ENCODE results near the gene LMX1B. TPM values are rescaled to one million over a fixed set of nuclear protein-coding genes. Genes with fewer than 3 reads are reported as not detected.

The LMX1B gene
- total RNA-seq, 1 experiment from 2014 or later = 11.3 TPM

GRCh38 chr9:126624912-126625311, 11.2 kb downstream of the LMX1B start (continued):
- no peak for TF ChIP-seq JUND (IDR thresholded peaks at IDR 0.05)
- TF ChIP-seq CBX3 (IDR thresholded peaks at IDR 0.05; ENCODE audit: low read depth) = no peak
- no peak for TF ChIP-seq SRF (IDR thresholded peaks at IDR 0.05; ENCODE audit: low read depth)
- TF ChIP-seq EGR1 (IDR thresholded peaks at IDR 0.05; ENCODE audit: low read depth) = no peak
- no peak for TF ChIP-seq POLR2AphosphoS5 (IDR thresholded peaks at IDR 0.05; ENCODE audit: low read depth, low read length)
- TF ChIP-seq SIN3A (IDR thresholded peaks at IDR 0.05; ENCODE audit: low read depth) = no peak

- no peak overlapping the region for H3K4me2 ChIP-seq (ENCODE audit: low read length)
- no peak for DNase-seq (ENCODE audit: low read depth, low spot score)
- BruUV-seq (replicated peaks) = no TSS peak
- intact Hi-C loops (cut with micrococcal nuclease) = no loop called here
- RAD21 ChIA-PET (ENCODE audit: low non-redundant PET in 1 of 2, low total read pairs in 2 of 2, uncharacterized antibody in 2 of 2, unreplicated experiment in 2 of 2) = no interaction called here
- no peaks in the 10 kb centered on the region for H4K20me1 ChIP-seq (ENCODE audit: insufficient read depth)
- H2AFZ ChIP-seq (ENCODE audit: low read depth, low read length, poor library complexity, severe bottlenecking) = no peak overlapping the region
- TF ChIP-seq SIN3A (IDR thresholded peaks at IDR 0.05; ENCODE audit: low read depth) (no peak), EZH2phosphoT487 (IDR thresholded peaks at IDR 0.05; ENCODE audit: borderline replicate concordance) (no peak), ELF1 (IDR thresholded peaks at IDR 0.05; ENCODE audit: borderline replicate concordance, low read depth) (no peak), ATF3 (IDR thresholded peaks at IDR 0.05) (no peak), CBX3 (IDR thresholded peaks at IDR 0.05; ENCODE audit: low read depth) (no peak), FOSL1 (IDR thresholded peaks at IDR 0.05; ENCODE audit: low read depth) (no peak), SP1 (IDR thresholded peaks at IDR 0.05; ENCODE audit: low read depth) (no peak), TCF7L2 (IDR thresholded peaks at IDR 0.05; ENCODE audit: borderline replicate concordance, extremely low read depth, insufficient read depth, insufficient read length) (no peak), JUND (IDR thresholded peaks at IDR 0.05) (no peak), ZFX (IDR thresholded peaks at IDR 0.05) (no peak)
- TF ChIP-seq, protein P1, sequence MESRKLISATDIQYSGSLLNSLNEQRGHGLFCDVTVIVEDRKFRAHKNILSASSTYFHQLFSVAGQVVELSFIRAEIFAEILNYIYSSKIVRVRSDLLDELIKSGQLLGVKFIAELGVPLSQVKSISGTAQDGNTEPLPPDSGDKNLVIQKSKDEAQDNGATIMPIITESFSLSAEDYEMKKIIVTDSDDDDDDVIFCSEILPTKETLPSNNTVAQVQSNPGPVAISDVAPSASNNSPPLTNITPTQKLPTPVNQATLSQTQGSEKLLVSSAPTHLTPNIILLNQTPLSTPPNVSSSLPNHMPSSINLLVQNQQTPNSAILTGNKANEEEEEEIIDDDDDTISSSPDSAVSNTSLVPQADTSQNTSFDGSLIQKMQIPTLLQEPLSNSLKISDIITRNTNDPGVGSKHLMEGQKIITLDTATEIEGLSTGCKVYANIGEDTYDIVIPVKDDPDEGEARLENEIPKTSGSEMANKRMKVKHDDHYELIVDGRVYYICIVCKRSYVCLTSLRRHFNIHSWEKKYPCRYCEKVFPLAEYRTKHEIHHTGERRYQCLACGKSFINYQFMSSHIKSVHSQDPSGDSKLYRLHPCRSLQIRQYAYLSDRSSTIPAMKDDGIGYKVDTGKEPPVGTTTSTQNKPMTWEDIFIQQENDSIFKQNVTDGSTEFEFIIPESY (IDR thresholded peaks at IDR 0.05; ENCODE audit: extremely low read depth, insufficient replicate concordance, low read length) = no peak
- no peak for ATAC-seq
- POLR2A ChIA-PET = no interaction called here
- H3K9me2 ChIP-seq (ENCODE audit: insufficient read depth) = no peaks in the 10 kb centered on the region
- no peak overlapping the region for H3K27ac ChIP-seq (ENCODE audit: low read depth, low read length)
- H3K36me3 ChIP-seq (ENCODE audit: control insufficient read depth in 1 of 2, insufficient read depth in 2 of 2, low read length in 2 of 2) = no peaks in the 10 kb centered on the region
- no peak overlapping the region for H3K4me3 ChIP-seq (replicated peaks in 1 of 2; ENCODE audit: low read depth in 1 of 2, low read length in 2 of 2)
- no peaks in the 10 kb centered on the region; the same call in 1 of the 2 replicates for H3K79me2 ChIP-seq (ENCODE audit: insufficient read depth, low read length)
- no peaks in the 10 kb centered on the region for H3K4me1 ChIP-seq (ENCODE audit: control insufficient read depth in 1 of 2, insufficient read depth in 2 of 2, low read length in 2 of 2)
- H3K9me3 ChIP-seq (ENCODE audit: control insufficient read depth in 1 of 2, insufficient read depth in 1 of 2, low read depth in 1 of 2, low read length in 2 of 2) = no peaks in the 10 kb centered on the region
- H3K27me3 ChIP-seq (ENCODE audit: insufficient read depth, low read length) = no peaks in the 10 kb centered on the region
- CTCF ChIA-PET = interaction anchor here (1.0 kb wide), 1 partner anchor 14 kb away, joined by 3 read pairs; no protein-coding TSS in a partner anchor
- H3K9ac ChIP-seq (ENCODE audit: low read length) = no peak overlapping the region
Measured at GRCh38 chr9:126625329-126626126, 11.8 kb downstream of the LMX1B start.

Data from HCT116 (cell line).